ENCODE results near the gene CISD2.

GRCh38 chr4:102832105-102832504 is 36.7 kb upstream of the CISD2 start:
- no peak for TF ChIP-seq CTCF (IDR thresholded peaks at IDR 0.05)
- TF ChIP-seq POLR2A (IDR thresholded peaks at IDR 0.05): no peak

Measured in Peyer's patch (tissue), 4 donors.